WERI-Rb-1 (cell line): Measurements from ENCODE around the gene MEX3B.
"Not testable (repeated sequence)": the region's sequence is repeated elsewhere in the genome, so short reads cannot be mapped to it uniquely, and the experiment has no call there.

Experiments
- DNase-seq: peaks from one replicate; pipeline ENCODE4 v3.0.0-alpha.2; 2020
- H3K27ac ChIP-seq: fragments of 250-450 bp; sonication (Bioruptor Pico); 2 replicates; pipeline ENCODE4 v1.5.1; 2020; ENCODE audit warnings: mild to moderate bottlenecking, moderate library complexity
- H3K27me3 ChIP-seq: fragments of 250-450 bp; sonication (Bioruptor Pico); 2 replicates; pipeline ENCODE4 v1.5.1; 2021; ENCODE audit warnings: mild to moderate bottlenecking, low read depth, moderate library complexity; ENCODE audit not compliant: insufficient read depth, severe bottlenecking
- H3K36me3 ChIP-seq: fragments of 250-450 bp; sonication (Bioruptor Pico); 2 replicates; pipeline ENCODE4 v1.5.1; 2020; ENCODE audit warnings: mild to moderate bottlenecking, moderate library complexity
- H3K4me3 ChIP-seq: 2 replicates; pipeline ENCODE4 v1.5.1; 2011; ENCODE audit warnings: low read depth, mild to moderate bottlenecking, control low read depth, low read length
- H3K9me3 ChIP-seq: fragments of 250-450 bp; sonication (Bioruptor Pico); 2 replicates; pipeline ENCODE4 v1.5.1; 2021; ENCODE audit warnings: mild to moderate bottlenecking, moderate library complexity; ENCODE audit not compliant: severe bottlenecking
- CTCF ChIP-seq: IDR thresholded peaks from 2 replicates; pipeline ENCODE4 v1.5.1; 2011; ENCODE audit warnings: low read depth, mild to moderate bottlenecking, control low read depth, inconsistent platforms, low read length

Gene MEX3B

DNA sequence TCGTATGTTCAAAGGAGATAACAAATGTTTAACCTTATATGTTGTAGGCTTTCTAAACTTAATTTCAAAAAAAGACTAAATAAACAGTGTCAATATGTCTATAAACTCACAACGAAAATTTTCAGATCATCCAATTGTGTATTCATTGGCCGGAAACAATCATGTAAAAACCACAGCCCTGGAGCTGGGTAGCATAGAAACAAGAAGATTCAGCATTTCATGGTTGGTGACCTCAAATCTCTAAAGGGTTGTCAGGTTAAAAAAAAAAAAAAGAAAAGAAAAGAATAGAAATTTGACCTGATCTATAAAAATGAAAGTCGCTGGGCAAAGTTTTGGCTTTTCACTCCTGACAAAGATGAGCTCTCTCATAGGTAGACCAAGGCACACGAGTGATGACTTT, 13.9 kb downstream of the MEX3B start:
- DNase-seq = no peak
- no peak for TF ChIP-seq CTCF
- H3K4me3 ChIP-seq = no peak overlapping the region
- H3K27ac ChIP-seq = no peak overlapping the region
- H3K9me3 ChIP-seq = no peaks in the 10 kb centered on the region
- no peaks in the 10 kb centered on the region for H3K36me3 ChIP-seq
- no peaks in the 10 kb centered on the region for H3K27me3 ChIP-seq

DNA sequence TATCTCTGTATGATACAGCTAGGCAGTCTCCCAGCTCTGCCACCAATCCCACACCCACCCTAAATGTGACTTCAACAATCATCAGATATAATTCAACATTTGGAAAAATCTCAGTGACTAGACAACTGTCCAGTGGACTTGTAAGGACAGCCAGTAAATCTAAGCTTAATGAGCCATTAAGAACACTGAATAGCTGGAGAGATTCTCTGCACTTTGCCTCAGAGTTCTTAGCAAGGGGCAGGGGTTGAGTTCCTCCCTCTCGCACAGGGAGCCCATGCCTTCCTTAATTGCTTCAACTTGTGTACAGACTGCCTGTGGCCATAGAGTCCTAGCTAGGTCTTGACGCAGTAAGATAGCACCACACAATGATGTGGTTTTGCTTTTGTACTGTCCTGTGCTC, 15.6 kb downstream of the MEX3B start:
- Histone ChIP-seq H3K27me3 (no peaks in the 10 kb centered on the region), H3K27ac (no peak overlapping the region), H3K4me3 (no peak overlapping the region), H3K36me3 (no peaks in the 10 kb centered on the region), H3K9me3 (no peaks in the 10 kb centered on the region)
- DNase-seq = no peak
- TF ChIP-seq CTCF = no peak

- not testable (repeated sequence) for DNase-seq, H3K9me3 ChIP-seq, H3K36me3 ChIP-seq, H3K27ac ChIP-seq, H3K4me3 ChIP-seq, H3K27me3 ChIP-seq
Observed at GRCh38 chr15:82028163-82028562, 17.7 kb downstream of the MEX3B start.

DNA sequence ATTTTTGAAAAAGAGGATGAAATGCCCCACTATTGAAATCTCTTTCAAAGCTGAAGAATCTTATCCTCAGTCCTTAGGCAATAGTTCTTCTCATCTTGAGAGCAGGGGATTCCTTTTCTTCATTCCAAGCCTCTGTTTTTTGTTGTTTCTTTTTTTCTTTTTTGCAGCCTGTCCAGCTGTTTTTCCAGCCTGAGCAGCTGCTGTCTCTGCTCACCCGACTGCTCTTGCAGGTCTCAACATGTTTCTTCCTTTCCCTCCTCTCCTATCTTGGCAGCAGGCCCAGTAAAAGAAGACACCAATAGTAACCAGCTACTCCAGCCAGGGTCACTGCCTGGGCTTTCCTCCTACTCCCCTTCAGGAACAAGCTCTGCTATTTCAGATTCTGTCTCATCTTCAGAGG, 23.8 kb downstream of the MEX3B start:
- H3K27ac ChIP-seq = no peak overlapping the region
- no peak for TF ChIP-seq CTCF

DNA sequence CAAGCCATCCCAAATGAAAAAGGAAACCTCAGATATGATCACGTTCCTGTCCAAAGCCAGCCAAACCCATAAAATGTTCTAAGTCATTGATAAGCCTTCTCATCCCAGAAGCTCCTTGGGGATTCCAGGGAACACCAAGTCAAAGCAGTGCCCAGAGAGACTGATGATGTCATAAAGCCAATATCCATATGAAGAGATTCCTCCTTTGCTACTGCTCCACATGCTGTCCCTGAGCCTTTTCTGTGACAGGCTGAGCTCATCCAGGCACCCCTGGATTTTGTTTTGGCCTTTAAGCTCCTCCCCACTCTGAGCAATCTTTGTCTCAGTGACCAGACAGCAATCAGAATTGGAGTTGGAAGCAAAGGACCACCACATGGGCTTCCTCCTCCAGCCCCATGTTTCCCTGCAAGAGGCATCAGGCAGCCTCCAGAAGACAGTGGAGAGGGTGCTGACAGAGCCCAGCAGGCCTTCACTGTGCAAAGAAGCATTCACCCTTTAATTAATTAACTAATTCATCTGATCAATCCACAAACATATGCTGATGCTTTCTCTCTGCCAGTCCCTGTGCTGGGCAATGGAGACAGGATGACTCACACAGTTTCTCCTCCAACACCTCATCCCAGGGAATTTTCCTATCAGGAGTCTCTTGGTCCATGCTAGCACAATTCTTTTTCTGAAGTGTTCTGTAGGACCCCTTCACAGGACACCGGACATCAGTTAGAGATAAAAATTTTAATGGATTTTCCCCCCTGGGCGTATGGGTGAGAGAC, 25.0 kb downstream of the MEX3B start:
- DNase-seq = no peak
- Histone ChIP-seq H3K27ac (no peak overlapping the region), H3K36me3 (no peaks in the 10 kb centered on the region), H3K4me3 (no peak overlapping the region), H3K9me3 (no peaks in the 10 kb centered on the region), H3K27me3 (no peaks in the 10 kb centered on the region)
- no peak for TF ChIP-seq CTCF

More for the DNA sequence above, 23.8 kb downstream of the MEX3B start:
- no peaks in the 10 kb centered on the region for H3K27me3 ChIP-seq
- no peaks in the 10 kb centered on the region for H3K36me3 ChIP-seq
- H3K9me3 ChIP-seq = no peaks in the 10 kb centered on the region
- no peak overlapping the region for H3K4me3 ChIP-seq
- no peak for DNase-seq

DNA sequence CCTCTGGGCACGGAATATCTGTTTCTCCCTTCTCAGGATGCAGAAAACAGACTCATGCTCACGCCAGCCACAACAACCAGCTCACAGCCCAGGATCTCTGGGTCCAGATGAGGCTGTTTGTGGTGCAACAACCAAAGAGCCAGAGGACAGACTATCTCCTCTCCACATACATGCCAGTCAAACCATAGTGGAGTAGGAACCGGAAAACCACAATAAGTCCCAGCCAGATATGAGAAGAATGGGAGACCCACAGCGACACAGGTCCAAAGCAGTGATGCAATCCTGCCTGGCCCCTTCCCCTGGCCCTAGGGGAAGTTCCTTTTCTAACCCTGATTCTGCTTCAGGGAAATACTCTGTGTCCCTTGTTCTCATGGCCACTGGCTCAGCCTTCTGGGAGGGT, 27.6 kb downstream of the MEX3B start:
- DNase-seq = no peak
- no peaks in the 10 kb centered on the region for H3K36me3 ChIP-seq
- H3K27ac ChIP-seq = no peak overlapping the region
- TF ChIP-seq CTCF = no peak
- H3K27me3 ChIP-seq = no peaks in the 10 kb centered on the region
- no peaks in the 10 kb centered on the region for H3K9me3 ChIP-seq
- no peak overlapping the region for H3K4me3 ChIP-seq
